HFF-Myc (cell line): ENCODE data around the gene GAS1.

Source experiments
- DNase-seq: peaks from one replicate; pipeline ENCODE4 v3.0.0-alpha.2; 2011; ENCODE audit warnings: low read depth; ENCODE audit errors: extremely low read depth
- H3K4me3 ChIP-seq: replicated peaks from 2 replicates; pipeline ENCODE4 v1.5.1; 2011; ENCODE audit warnings: low read depth, mild to moderate bottlenecking, control low read depth, low read length
- TF ChIP-seq, protein P1 (sequence below): IDR thresholded peaks from 2 replicates; pipeline ENCODE4 v1.5.1; 2012; ENCODE audit warnings: mild to moderate bottlenecking, low read depth, low read length, control low read depth; ENCODE audit errors: missing control alignments

GAS1 gene

DNA sequence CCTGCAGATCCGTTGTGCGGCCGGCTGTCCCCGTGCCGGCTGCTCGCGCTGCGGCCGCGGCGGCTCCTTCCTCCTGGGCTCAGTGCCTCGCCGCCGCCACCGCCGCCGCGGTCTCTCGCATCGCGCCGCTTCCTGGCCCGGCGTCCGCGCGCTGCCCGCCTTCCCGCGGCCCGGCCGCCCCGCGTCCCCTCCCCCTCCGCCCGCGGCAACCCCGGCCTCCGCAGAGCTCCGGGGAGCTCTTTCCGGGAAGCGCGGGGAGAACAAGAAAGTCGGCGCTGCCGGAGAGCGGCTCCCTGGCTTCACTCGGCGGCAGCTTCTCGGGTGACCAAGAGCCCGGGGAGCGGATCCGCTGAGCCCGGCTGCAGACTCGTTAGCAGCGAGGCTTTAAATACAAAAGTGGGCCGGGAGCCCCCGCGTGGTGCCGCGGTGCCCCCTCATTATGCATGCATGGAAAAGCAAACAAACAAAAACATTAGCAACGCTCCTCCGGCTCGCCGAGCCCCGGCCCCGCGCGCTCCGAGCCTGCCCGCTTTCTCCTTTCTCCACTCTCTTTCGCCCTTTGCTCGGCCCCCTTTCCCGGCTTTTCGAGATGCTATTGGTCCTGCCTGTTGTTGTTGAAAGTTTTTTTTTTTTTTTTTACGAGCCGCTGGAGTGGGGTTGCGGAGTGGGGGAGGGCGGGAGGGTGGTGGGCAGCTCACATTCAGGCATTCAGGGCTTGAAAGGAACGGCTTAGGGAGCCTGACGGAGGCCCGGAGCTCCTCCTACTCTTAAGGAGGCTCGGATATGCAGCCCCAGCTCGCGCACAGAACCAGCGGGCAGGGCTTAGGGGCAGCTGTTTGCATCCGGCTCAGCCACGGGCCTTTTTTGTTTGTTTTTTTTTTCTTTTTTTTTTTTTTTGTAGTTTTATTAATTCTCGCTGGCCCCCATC lies at the start of gene GAS1:
Gene GAS1 (minus strand): TSS at position 361 of the 928 bp plus-strand sequence. CDS start 727 bp downstream, outside the sequence.
- H3K4me3 ChIP-seq, result peak within 1 kb of the TSS; percentile 57
- DNase-seq, result peak; percentile 87
- TF ChIP-seq, protein P1, sequence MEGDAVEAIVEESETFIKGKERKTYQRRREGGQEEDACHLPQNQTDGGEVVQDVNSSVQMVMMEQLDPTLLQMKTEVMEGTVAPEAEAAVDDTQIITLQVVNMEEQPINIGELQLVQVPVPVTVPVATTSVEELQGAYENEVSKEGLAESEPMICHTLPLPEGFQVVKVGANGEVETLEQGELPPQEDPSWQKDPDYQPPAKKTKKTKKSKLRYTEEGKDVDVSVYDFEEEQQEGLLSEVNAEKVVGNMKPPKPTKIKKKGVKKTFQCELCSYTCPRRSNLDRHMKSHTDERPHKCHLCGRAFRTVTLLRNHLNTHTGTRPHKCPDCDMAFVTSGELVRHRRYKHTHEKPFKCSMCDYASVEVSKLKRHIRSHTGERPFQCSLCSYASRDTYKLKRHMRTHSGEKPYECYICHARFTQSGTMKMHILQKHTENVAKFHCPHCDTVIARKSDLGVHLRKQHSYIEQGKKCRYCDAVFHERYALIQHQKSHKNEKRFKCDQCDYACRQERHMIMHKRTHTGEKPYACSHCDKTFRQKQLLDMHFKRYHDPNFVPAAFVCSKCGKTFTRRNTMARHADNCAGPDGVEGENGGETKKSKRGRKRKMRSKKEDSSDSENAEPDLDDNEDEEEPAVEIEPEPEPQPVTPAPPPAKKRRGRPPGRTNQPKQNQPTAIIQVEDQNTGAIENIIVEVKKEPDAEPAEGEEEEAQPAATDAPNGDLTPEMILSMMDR, result no peak

DNA sequence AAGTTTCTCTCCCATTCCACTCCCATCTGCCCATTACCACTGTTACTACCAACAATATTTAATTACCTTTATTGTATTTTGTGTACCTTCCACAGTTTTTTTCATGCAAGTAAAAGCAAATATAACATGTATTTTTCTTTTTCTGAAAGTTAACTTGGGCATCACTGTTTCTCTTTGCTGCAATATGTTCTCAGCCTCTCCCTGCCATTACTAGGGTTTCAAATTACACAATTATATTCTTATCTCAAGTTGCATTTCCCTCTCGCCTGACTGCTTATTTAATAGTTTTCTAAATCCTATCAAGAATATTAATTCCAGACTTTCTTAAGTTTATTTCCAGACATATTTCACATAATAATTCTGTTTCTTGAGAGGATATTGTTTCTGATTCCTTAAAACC lies 46.9 kb upstream of the GAS1 start:
- H3K4me3 ChIP-seq, result no peak overlapping the region
- DNase-seq, result no peak
- TF ChIP-seq, protein P1, result no peak

GRCh38 chr9:86993830-86994229 lies 46.5 kb upstream of the GAS1 start:
- TF ChIP-seq, protein P1, result no peak
- H3K4me3 ChIP-seq, result no peak overlapping the region
- DNase-seq, result no peak

GRCh38 chr9:86991077-86991476 lies 43.8 kb upstream of the GAS1 start:
- TF ChIP-seq, protein P1, result no peak
- no peak for DNase-seq
- H3K4me3 ChIP-seq, result no peak overlapping the region

DNA sequence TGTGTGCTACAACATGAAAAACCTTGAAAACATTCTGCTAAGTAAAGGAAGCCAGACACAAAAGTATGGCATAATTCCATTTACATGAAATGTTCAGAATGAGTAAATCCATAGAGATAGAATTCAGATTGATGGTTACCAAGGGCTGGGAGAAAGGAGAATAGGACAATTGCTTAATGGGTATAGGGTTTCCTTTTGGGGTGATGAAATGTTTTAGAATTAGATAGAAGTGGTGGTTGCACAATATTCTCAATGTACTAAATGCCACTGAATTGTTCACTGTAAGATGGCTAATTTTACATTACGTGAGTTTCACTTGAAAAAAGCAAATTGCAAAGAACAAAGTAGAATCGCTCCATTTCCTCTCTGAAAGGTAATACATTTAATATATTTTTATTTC lies 43.0 kb upstream of the GAS1 start:
- TF ChIP-seq, protein P1, result no peak
- H3K4me3 ChIP-seq, result no peak overlapping the region
- DNase-seq, result no peak

DNA sequence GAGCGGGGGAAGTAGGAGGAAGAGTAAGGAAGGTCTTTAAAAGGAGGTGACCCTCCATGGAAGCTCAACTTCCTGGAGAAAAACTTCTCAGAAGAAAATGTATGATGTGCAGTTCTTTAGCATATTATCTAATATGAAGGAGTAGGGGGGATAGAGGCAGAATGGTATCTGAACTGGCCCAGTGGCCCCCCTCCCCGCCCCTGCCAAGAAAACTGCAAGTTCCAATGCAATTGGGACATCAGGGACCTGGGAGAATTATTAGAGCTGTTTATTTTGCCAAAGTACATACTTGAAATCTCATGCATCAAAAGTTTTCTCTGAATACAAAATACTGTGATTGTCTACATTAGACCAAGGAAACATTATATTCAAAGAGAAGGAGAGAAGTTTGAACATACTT lies 40.6 kb upstream of the GAS1 start:
- no peak for DNase-seq
- TF ChIP-seq, protein P1, result no peak
- no peak overlapping the region for H3K4me3 ChIP-seq
